Germinal center (tissue), 1 donor: Measurements from ENCODE around the gene TNPO3.

Experiments used
- DNase-seq: peaks from one replicate; pipeline ENCODE4 v3.0.0; 2012; ENCODE audit warnings: mixed read lengths, low spot score

Gene TNPO3

DNA sequence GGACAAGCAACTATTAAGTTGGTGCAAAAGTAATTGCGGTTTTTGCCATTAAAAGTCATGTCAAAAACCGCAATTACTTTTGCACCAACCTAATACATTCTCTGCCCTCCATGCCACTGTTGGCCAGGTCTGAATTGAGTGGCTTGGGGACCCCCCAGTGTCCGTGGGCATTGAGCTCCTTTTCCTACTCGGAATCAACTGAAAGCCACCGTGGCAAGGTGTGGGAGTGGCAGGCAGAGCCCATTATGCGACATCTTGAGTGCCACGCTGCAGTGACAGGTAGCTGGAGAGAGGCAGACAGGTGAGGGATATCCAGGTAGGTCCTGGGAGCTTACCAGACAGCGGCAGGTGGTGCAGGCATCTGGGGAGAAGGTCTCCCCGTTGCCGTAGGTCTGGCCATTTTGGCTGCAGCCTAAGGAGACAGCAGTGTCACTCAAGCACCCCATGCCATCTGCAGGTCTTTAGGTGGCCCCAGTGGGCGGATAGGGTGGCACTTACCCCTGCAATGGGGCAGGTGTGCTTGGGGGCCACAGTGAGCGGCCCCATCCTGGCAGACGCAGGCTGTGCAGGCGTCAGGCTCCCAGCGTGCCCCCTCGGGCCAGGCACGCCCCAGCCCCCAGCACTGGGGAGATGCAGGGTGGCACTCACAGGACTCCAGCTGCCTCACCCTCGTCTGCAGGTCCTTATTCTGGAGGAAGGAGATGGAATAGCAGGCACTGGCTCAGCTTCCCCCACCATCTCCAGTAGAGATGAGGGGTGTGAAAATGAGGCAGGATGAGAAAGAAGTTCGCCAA is 147.9 kb downstream of the TNPO3 start:
- DNase-seq = no peak

DNA sequence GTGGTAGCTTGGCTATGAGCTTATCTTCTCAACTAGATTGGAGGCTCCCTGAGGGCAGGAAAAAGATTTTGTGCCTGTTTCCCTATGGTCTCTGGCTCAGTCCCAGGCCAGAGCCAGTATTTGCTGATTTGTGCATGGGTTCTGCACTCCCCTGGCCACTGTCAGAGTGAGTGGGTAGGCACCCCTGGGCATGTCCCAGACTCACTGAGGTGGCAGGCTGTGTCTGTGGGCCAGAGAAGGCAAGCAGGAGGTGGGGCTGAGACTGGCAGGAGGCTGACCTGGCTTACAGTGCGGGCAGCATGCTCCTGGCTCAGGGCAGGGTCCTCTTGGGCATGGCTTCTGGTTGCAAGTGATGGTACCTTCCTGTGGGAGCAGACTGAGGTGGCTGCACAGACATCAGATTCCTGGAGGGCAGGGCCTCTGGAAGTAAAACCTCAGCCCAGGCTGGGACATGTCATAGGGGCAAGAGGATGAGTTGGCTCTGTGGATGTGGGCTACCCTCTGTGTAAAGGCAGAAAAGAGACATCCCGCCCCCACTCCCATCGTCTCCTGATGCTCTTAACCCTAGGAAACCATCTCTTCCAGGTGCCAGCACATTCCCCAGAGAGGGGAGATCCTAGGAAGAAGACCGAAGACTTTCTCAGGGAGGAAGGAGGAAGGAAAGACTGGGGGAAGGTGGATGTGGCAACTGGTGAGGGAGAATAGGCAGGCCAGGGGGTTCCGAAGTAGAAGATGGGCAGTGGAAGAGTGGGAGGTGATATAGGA is 148.7 kb downstream of the TNPO3 start:
- no peak for DNase-seq

DNA sequence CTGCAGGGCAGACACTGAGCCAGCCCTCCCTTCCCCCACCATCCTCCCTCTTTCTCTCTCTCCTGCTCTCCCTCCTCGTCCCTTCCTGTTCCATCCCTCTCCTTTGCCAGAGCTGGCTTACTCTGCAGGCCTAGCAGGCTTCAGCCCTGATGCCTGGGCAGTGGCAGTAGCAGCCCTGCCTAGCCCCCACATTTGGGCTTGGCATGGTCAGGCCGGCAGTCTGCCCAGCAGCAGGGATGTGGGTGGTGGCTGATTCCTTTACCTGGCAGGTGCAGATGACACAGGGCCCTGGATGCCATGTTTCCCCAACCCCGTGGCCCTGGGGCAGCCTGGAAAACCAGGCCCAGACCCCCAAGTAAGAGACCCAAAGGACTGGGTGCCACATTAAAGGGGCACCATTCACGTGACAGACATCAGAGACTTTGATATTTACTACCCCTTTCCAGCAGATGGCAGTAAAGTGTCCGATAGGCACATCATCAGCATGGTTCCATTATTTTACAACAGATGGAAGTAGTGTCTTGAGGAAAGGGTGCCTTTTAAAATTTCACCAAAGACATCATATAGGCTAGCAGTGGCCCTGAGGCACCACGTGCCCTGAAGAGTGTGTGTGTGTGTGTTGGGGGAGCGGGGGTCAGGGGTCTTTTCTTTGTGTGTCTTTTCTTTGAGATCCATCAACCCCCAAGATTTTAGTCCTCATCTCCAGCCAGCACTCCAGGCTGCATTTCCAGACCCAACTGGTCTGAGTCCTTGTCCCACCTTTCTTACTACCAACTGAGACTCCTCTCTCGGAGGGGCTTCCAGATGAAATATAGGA is 150.3 kb downstream of the TNPO3 start:
- DNase-seq = peak; percentile 85
